SHP77 treated with DMSO at 0.1 percent for 48 hours (cell line): ENCODE data around the gene COPZ1.

Source experiments
- DNase-seq: peaks from one replicate; lab custom pipeline; 2025; lab: John Stamatoyannopoulos, UW

Gene COPZ1

GRCh38 chr12:54377797-54378515 is 53.0 kb downstream of the COPZ1 start:
- DNase-seq = no peak

GRCh38 chr12:54378796-54379397 is 54.0 kb downstream of the COPZ1 start:
- DNase-seq = peak; percentile 34

- peak; percentile 65 for DNase-seq
Observed at GRCh38 chr12:54379398-54380201, 54.7 kb downstream of the COPZ1 start.

GRCh38 chr12:54381136-54381535 is 56.2 kb downstream of the COPZ1 start:
- no peak for DNase-seq

GRCh38 chr12:54383041-54383609 is 58.2 kb downstream of the COPZ1 start:
- DNase-seq = no peak

GRCh38 chr12:54384591-54385041 is 59.7 kb downstream of the COPZ1 start, which contains the start of gene ZNF385A:
Gene ZNF385A (minus strand): TSS chr12:54384733. CDS start chr12:54384514, 219 bp downstream.
- DNase-seq = no peak

- no peak for DNase-seq
Observed at GRCh38 chr12:54385251-54385914, 60.5 kb downstream of the COPZ1 start.

- no peak for DNase-seq
Observed at GRCh38 chr12:54386403-54387113, 61.6 kb downstream of the COPZ1 start.

- DNase-seq = no peak
Observed at GRCh38 chr12:54387114-54387467, 62.2 kb downstream of the COPZ1 start.

- no peak for DNase-seq
Observed at GRCh38 chr12:54388237-54389133, 63.6 kb downstream of the COPZ1 start.

GRCh38 chr12:54389134-54389508 is 64.2 kb downstream of the COPZ1 start:
- no peak for DNase-seq

- no peak for DNase-seq
Observed at GRCh38 chr12:54389607-54390175, 64.8 kb downstream of the COPZ1 start.

- DNase-seq = no peak
Observed at GRCh38 chr12:54390176-54390667, 65.3 kb downstream of the COPZ1 start.

GRCh38 chr12:54390668-54391551 is 66.0 kb downstream of the COPZ1 start:
- no peak for DNase-seq

GRCh38 chr12:54392485-54393206 is 67.7 kb downstream of the COPZ1 start:
- DNase-seq = no peak

GRCh38 chr12:54393207-54393609 is 68.3 kb downstream of the COPZ1 start:
- no peak for DNase-seq

- DNase-seq = no peak
Observed at GRCh38 chr12:54393743-54394142, 68.8 kb downstream of the COPZ1 start.

GRCh38 chr12:54394281-54394719 is 69.4 kb downstream of the COPZ1 start:
- peak; percentile 6 for DNase-seq
